ENCODE results near the gene SRGAP3. TPM values are rescaled to one million over a fixed set of nuclear protein-coding genes. Genes with fewer than 3 reads are reported as not detected.

SRGAP3 gene
- total RNA-seq, 4 donors from 2014 or later = 14.7 to 58.9 (median 18.7) TPM

GRCh38 chr3:8975081-8976020, 274.1 kb downstream of the SRGAP3 start:
- Histone ChIP-seq H3K4me3 (replicated peaks in 1 of 3) (no peak overlapping the region), H3K4me1 (no peaks in the 10 kb centered on the region), H3K27ac (no peak overlapping the region), H3K9me3 (no peaks in the 10 kb centered on the region), H3K36me3 (no peaks in the 10 kb centered on the region), H3K27me3 (no peaks in the 10 kb centered on the region)
- TF ChIP-seq, protein P1, sequence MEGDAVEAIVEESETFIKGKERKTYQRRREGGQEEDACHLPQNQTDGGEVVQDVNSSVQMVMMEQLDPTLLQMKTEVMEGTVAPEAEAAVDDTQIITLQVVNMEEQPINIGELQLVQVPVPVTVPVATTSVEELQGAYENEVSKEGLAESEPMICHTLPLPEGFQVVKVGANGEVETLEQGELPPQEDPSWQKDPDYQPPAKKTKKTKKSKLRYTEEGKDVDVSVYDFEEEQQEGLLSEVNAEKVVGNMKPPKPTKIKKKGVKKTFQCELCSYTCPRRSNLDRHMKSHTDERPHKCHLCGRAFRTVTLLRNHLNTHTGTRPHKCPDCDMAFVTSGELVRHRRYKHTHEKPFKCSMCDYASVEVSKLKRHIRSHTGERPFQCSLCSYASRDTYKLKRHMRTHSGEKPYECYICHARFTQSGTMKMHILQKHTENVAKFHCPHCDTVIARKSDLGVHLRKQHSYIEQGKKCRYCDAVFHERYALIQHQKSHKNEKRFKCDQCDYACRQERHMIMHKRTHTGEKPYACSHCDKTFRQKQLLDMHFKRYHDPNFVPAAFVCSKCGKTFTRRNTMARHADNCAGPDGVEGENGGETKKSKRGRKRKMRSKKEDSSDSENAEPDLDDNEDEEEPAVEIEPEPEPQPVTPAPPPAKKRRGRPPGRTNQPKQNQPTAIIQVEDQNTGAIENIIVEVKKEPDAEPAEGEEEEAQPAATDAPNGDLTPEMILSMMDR (IDR thresholded peaks at IDR 0.05) = no peak
- no peak for TF ChIP-seq POLR2A (IDR thresholded peaks at IDR 0.05)
- intact Hi-C loops (cut with DNase I) = loop anchor here (2.0 kb wide), 1 partner anchor 323 kb away; no protein-coding TSS in a partner anchor
- no peak for DNase-seq
- 48 to 52% methylated on average over 11 of the region's 11 CpGs for WGBS, 2 donors

GRCh38 chr3:8974458-8974857, 275.0 kb downstream of the SRGAP3 start:
- no peaks in the 10 kb centered on the region for H3K36me3 ChIP-seq
- intact Hi-C loops (cut with DNase I) = loop anchor here (5.0 kb wide), 1 partner anchor 93 kb away; no protein-coding TSS in a partner anchor
- no peaks in the 10 kb centered on the region for H3K4me1 ChIP-seq
- no peak overlapping the region for H3K4me3 ChIP-seq (replicated peaks in 1 of 3)
- no peak overlapping the region for H3K27ac ChIP-seq
- no peaks in the 10 kb centered on the region for H3K27me3 ChIP-seq
- no peak for DNase-seq
- no peaks in the 10 kb centered on the region for H3K9me3 ChIP-seq
- TF ChIP-seq POLR2A (IDR thresholded peaks at IDR 0.05) = no peak
- TF ChIP-seq, protein P1 (IDR thresholded peaks at IDR 0.05) = no peak
- 92 to 95% methylated on average over 2 of the region's 2 CpGs for WGBS, 2 donors

GRCh38 chr3:8972639-8973038, 276.8 kb downstream of the SRGAP3 start:
- no peaks in the 10 kb centered on the region for H3K4me1 ChIP-seq
- no peak for TF ChIP-seq POLR2A (IDR thresholded peaks at IDR 0.05)
- TF ChIP-seq, protein P1 (IDR thresholded peaks at IDR 0.05) = no peak
- WGBS, 2 donors = 87 to 91% methylated on average over 2 of the region's 2 CpGs

DNA sequence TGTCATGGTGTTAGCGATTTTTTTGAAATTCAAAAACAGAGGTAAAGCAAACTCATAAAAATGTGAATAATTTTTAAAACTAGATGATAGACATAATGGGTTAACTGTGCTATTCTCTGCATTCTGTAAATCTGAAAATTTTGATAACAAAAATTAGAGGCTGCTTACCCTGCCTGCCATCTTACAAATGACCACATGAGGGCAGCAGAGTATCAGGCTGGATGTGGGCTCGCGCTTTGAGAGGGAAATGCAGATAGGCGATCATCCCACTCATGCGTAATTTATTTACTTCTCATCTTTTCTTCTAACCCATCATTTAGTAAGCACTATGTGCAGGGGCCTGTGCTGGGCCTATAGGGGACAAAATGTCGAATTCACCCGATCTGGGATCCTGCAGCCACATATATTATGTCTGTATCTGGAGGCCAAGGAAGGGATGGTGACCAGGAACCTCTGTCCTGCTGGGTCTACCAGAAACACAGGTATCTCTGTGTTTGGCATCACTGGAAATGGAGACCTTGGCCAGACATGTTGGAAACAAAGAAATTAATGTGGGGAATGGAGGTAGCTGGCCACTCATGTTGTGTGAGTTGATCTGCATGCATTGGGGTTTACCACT, 278.4 kb downstream of the SRGAP3 start:
- Histone ChIP-seq H3K4me1 (no peaks in the 10 kb centered on the region), H3K27me3 (no peaks in the 10 kb centered on the region), H3K27ac (no peak overlapping the region), H3K36me3 (no peaks in the 10 kb centered on the region), H3K4me3 (replicated peaks in 1 of 3) (no peak overlapping the region), H3K9me3 (no peaks in the 10 kb centered on the region)
- TF ChIP-seq, protein P1 (IDR thresholded peaks at IDR 0.05) = peak; percentile 91 to 99 (median 96)
- no peak for TF ChIP-seq POLR2A (IDR thresholded peaks at IDR 0.05)
- WGBS, 2 donors = 0 to 1% methylated on average over 7 of the region's 7 CpGs
- DNase-seq = peak; percentile 59 to 67
- intact Hi-C loops (cut with DNase I) = loop anchor here (5.0 kb wide), 1 partner anchor 96 kb away; no protein-coding TSS in a partner anchor

More at GRCh38 chr3:8972639-8973038, 276.8 kb downstream of the SRGAP3 start:
- DNase-seq = no peak
- Histone ChIP-seq H3K4me3 (replicated peaks in 1 of 3) (no peak overlapping the region), H3K27me3 (no peaks in the 10 kb centered on the region), H3K36me3 (no peaks in the 10 kb centered on the region), H3K9me3 (no peaks in the 10 kb centered on the region), H3K27ac (no peak overlapping the region)
- intact Hi-C loops (cut with DNase I) = loop anchor here (5.0 kb wide), 1 partner anchor 95 kb away; no protein-coding TSS in a partner anchor
